ENCODE data around the gene CFAP45.
A peak's percentile ranks its signal among the peaks of the same experiment; 100 is the strongest.
"Not testable (repeated sequence)": the region's sequence is repeated elsewhere in the genome, so short reads cannot be mapped to it uniquely, and the experiment has no call there.

Gene CFAP45

GRCh38 chr1:159904036-159904435 lies 4.1 kb upstream of the CFAP45 start:
- DNase-seq (ENCODE audit: low read depth), result not testable (repeated sequence)

- no peak for DNase-seq (ENCODE audit: low read depth)
Measured at GRCh38 chr1:159902541-159902940, 2.6 kb upstream of the CFAP45 start.

DNA sequence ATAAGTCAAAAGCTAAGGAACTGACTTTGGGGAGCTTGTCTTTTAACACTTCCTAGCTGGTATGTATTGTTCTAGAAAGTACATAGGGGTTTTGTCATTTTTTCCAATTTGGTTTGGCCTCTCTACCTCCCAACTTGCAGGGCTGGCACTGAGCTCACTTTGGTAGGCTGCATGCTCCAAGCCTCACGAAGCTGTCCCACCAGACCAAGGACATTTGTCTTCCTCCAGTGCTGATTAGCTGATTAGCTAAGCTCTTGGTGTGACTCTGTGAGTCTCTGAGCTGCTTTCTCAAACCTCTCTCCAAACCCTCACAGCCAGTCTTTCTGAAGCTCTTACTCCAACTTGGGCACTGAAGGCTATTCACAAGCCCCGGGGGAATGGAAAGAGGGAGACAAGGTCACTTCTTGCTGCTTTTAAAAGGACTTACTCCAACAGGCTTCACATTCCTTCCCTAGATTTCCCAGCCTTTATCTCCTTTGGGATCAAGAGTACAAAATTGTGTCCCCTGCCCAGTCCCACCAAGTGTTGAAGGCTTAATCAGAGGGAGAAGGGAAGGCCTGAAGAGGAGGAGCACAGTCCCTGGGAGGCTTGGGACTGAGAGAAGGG lies 893 bp upstream of the CFAP45 start:
- no peak for DNase-seq (ENCODE audit: low read depth)

DNA sequence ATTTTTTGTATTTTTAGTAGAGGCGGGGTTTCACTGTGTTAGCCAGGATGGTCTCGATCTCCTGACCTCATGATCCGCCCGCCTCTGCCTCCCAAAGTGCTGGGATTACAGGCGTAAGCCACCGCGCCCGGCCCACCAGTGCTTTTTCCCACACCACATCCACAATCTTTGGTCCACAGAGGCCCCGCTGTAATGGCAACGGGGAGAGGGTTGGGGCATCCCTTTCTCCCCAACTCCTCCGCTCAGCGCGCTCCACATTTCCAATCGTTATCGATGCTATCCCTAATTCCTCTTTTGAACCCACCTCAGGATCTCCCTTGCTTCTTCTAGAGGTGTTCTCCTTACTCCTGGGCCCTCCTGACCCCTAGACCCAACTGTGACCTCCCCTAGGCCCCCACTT lies 331 bp downstream of the CFAP45 start:
- DNase-seq (ENCODE audit: low read depth), result not testable (repeated sequence)

DNA sequence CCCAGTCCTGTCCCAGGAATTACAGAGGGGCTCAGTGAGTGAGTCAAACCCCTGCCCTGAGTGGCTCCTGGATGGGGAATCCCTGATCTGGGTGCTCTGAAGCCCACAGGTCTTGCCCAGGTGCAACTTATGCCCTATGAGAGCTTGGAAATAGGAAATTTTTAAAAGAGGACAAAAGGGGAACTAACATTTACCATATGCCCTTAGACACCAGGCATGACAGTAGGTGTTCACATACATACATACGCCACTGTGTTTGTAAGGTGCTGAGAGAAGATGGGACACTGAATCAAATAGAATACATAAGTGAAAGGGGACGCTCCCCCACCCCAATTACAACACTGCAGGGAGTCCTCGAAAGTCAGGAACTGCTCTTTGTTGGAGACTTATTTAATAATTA lies 1.4 kb downstream of the CFAP45 start:
- no peak for DNase-seq (ENCODE audit: low read depth)

GRCh38 chr1:159897962-159898361 lies 2.0 kb downstream of the CFAP45 start:
- DNase-seq (ENCODE audit: low read depth), result no peak

- no peak for DNase-seq (ENCODE audit: low read depth)
Measured at GRCh38 chr1:159896546-159896930, 3.4 kb downstream of the CFAP45 start.

DNA sequence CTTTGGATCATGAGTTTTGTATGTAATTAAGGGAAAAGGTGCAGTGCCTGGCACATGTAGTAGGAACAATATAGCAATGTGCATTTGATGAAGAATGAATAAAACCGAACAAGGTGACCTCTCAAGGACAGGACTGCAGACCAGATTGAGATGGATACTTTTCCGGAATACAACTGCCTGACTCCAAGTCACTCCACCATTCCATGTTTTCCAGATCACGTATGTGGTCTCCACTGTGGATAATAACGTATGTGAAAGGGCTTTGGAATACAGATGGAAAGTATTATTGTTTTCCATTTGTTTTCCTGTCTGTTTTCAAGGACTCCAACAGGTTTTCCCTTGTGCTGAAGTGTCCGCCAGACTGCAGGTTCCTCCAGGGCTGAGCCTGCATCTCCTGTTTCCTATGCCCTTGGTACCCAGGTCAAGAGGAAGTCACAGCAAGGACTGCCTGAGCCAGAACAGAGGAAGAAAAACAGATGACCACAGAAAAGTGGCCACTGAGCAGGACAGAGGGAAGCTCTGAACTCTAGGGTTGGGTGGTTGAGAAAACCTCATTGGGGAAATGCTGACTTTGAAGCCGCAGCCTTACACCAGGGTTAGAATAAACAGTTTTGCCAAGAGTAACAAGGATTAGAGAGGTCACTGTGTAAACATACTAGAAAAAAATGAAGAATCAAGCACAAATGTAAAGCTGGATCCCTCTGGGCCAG lies 4.0 kb downstream of the CFAP45 start:
- DNase-seq (ENCODE audit: low read depth), result no peak

GRCh38 chr1:159895286-159895685 lies 4.7 kb downstream of the CFAP45 start:
- no peak for DNase-seq (ENCODE audit: low read depth)

GRCh38 chr1:159892944-159893343 lies 7.0 kb downstream of the CFAP45 start:
- no peak for DNase-seq (ENCODE audit: low read depth)

GRCh38 chr1:159891275-159892157 lies 8.4 kb downstream of the CFAP45 start:
- peak; percentile 58 for DNase-seq (ENCODE audit: low read depth)

GRCh38 chr1:159890390-159890789 lies 9.6 kb downstream of the CFAP45 start:
- DNase-seq (ENCODE audit: low read depth), result no peak

GRCh38 chr1:159889821-159890252 lies 10.1 kb downstream of the CFAP45 start:
- no peak for DNase-seq (ENCODE audit: low read depth)

- no peak for DNase-seq (ENCODE audit: low read depth)
Measured at GRCh38 chr1:159889202-159889601, 10.8 kb downstream of the CFAP45 start.

GRCh38 chr1:159884296-159884695 lies 15.7 kb downstream of the CFAP45 start:
- DNase-seq (ENCODE audit: low read depth), result no peak

- no peak for DNase-seq (ENCODE audit: low read depth)
Measured at GRCh38 chr1:159883134-159883533, 16.8 kb downstream of the CFAP45 start.

DNA sequence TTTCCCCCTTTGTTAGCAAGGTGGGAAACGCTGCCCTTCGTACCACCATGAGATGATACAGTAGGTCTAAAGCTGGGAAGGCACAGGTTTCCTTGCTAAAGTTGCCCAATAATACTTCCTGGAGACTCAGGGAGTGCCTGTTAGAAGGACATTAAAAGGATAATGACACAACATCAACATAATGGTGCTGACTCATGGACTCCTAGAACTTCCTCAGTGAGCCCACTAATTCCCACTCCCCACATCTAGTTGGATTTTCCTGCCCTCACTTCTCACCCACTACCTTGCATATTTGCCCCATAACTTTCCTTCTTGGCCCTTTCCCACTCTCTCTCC lies 17.5 kb downstream of the CFAP45 start:
- no peak for DNase-seq (ENCODE audit: low read depth)

DNA sequence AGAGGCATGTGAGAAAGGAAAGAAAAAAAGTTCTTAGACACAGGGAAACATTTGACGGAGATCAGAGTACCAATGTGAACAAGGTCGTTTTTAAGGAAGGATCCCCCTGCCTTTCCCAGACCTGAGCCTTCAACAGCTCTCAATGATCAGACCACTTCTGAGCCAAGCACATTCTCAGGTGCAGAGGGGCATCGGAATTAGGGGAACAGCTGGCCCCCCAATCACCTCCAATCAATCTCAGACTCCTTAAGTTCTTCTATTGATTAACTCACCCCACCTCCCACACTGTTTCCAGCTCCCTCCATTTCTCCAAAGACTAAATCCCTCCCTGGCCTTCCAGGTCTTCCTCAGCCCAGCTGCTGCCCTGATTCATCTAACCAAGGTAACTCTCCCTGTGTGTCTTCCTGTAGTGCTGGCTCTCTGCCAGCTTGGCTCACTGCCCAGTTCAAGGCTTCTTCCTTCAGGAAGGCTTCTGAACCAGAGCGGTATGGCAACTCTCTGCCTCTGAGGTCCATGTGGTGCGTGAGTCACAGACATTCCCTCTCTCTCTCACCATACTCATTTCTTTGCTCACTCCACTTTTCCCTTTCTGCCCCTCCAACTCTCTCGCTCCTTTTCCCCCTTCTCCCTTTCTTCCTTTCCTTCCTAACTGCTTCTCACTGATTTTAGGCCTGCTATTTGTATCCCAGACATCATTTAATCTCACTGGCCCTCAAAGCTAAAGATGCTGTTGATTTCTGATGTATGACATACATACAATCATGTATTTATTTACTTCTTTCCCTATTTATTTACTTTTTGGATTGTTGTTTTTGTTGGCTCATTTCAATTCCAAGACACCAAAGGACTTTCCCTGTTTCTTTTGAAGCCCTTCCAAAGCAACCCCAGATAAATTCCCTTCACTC lies 18.1 kb downstream of the CFAP45 start:
- no peak for DNase-seq (ENCODE audit: low read depth)

DNA sequence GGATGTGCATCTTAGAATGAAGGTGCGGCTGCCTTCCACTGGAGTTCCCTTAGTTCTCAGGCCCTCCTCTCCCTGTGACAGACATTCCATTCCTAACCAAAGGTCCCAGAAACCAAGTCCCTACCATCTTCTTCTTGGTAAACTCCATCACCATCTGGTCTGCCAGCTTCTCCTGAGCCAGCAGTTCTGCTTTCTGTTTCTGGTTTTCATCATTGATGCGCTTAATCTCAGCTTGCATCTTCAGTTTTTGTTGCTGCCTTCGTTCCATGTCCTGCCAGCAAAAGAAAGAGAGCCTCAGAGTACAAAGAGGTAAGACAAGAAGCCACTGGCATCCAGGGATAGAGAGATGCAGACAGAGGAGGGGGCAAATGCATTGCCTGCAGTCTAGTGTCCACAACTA lies 19.5 kb downstream of the CFAP45 start:
- no peak for DNase-seq (ENCODE audit: low read depth)

- DNase-seq (ENCODE audit: low read depth), result no peak
Measured at GRCh38 chr1:159879977-159880376, 20.0 kb downstream of the CFAP45 start.

DNA sequence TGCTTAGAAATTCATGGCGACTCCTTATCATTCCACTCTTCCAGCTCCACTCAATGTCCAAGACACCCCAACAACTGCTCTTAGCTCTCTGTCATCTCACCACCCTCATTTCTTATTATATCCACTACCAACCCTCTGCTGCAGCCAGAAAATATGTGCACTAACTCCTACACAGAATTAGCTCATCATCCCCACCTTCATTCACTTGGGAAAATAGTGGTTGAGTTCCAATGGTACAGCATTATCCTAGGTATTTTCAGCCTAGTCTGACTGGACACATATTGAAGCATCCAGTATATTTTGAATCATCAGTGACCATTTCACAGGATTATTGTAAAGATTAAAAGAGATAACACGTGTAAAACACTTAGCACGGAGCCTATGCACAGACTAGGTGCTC lies 20.8 kb downstream of the CFAP45 start:
- no peak for DNase-seq (ENCODE audit: low read depth)
